K562 (cell line): Measurements from ENCODE around the gene LMO2. TPM values are rescaled to one million over a fixed set of nuclear protein-coding genes. Genes with fewer than 3 reads are reported as not detected.

ENCODE experiments used
- ATAC-seq: fragments of 200-7000 bp; cut with Tn5 transposase; 3 replicates; pipeline ENCODE4 v1.9.1; 2020; ENCODE audit warnings: moderate library complexity
- BruUV-seq: library from RNA; stranded (reverse); fragments of 400-500 nt; replicated peaks from 2 replicates; lab custom pipeline; 2021; lab: Mats Ljungman, UMichigan
- CTCF ChIA-PET: fragments of 300-600 bp; formaldehyde crosslinking; extraction: SDS; loops from one replicate; lab custom pipeline; 2021; ENCODE audit warnings: low intra/inter-chr PET ratio; lab: Yijun Ruan, JAX
- POLR2A ChIA-PET: fragments of 300-600, 350-650 bp; sonication (Branson Sonifier 250); formaldehyde crosslinking; extraction: SDS; loops from one replicate; lab custom pipeline; 2021; ENCODE audit warnings: antibody characterized with exemption, inconsistent platforms; lab: Yijun Ruan, JAX
- DNase-seq, 4 experiments: peaks; one replicate each; pipeline versions ENCODE4 v3.0.0 to v3.0.0-alpha.2; 2011 to 2018; ENCODE audit warnings: low spot score in 3 of 4, mixed read lengths in 3 of 4; ENCODE audit errors: extremely low read depth in 1 of 4
- FAIRE-seq: peaks from 2 replicates; lab custom pipeline; 2011; peaks lifted over from hg19 to GRCh38; lab: Jason Lieb, UNC
- H2AFZ ChIP-seq: 2 replicates; pipeline ENCODE4 v1.6.0; 2011; ENCODE audit warnings: low read depth, low read length, control low read depth, inconsistent platforms
- H3K27ac ChIP-seq: fragments of 200-600 bp; 3 replicates; pipeline ENCODE4 v1.8.0; 2011; ENCODE audit warnings: low read depth, mild to moderate bottlenecking, control low read depth, inconsistent platforms, low read length, moderate library complexity, mixed read lengths; ENCODE audit errors: extremely low read depth
- H3K27me3 ChIP-seq, 2 experiments: fragments of 300-600 bp in 1 of 2; 2 replicates in 1 of 2; 3 replicates in 1 of 2; pipeline versions ENCODE4 v1.6.0 to v1.8.0; 2011; ENCODE audit warnings: inconsistent platforms in 2 of 2, low read length in 2 of 2, mild to moderate bottlenecking in 1 of 2, mixed read lengths in 1 of 2, moderate library complexity in 1 of 2; ENCODE audit not compliant: control insufficient read depth in 2 of 2, insufficient read depth in 2 of 2
- H3K36me3 ChIP-seq: fragments of 300-600 bp; 3 replicates; pipeline ENCODE4 v1.8.0; 2011; ENCODE audit warnings: mild to moderate bottlenecking, low read length, inconsistent platforms; ENCODE audit not compliant: control insufficient read depth, insufficient read depth
- H3K4me1 ChIP-seq, 2 experiments: fragments of 200-600 bp in 1 of 2; replicated peaks in 1 of 2; 2 replicates in 1 of 2; 3 replicates in 1 of 2; pipeline versions ENCODE4 v1.5.1 to v1.8.0; 2011; ENCODE audit warnings: inconsistent platforms in 2 of 2, low read length in 2 of 2, mild to moderate bottlenecking in 1 of 2, mixed read lengths in 1 of 2, moderate library complexity in 1 of 2; ENCODE audit not compliant: control insufficient read depth in 2 of 2, insufficient read depth in 2 of 2
- H3K4me2 ChIP-seq: 2 replicates; pipeline ENCODE4 v1.6.1; 2011; ENCODE audit warnings: low read length, control low read depth, inconsistent platforms, mixed read lengths; ENCODE audit not compliant: insufficient read depth
- H3K4me3 ChIP-seq: fragments of 200-600 bp; sonication (generic), shearing (Covaris generic); 2 replicates; pipeline ENCODE4 v1.5.1; 2016; ENCODE audit warnings: control low read depth, inconsistent platforms
- H3K79me2 ChIP-seq: fragments of 200-600 bp; 3 replicates; pipeline ENCODE4 v1.8.0; 2011; ENCODE audit warnings: low read length, inconsistent platforms; ENCODE audit not compliant: control insufficient read depth, insufficient read depth
- H3K9ac ChIP-seq, 2 experiments: 2 replicates each; pipeline versions ENCODE4 v1.6.0 to v1.6.1; 2011; ENCODE audit warnings: low read depth in 2 of 2, low read length in 2 of 2, control low read depth in 1 of 2, inconsistent platforms in 1 of 2, mild to moderate bottlenecking in 1 of 2, mixed read lengths in 1 of 2; ENCODE audit not compliant: insufficient read depth in 1 of 2
- H3K9me1 ChIP-seq: one replicate; pipeline ENCODE4 v1.6.0; 2011; ENCODE audit warnings: inconsistent platforms, mild to moderate bottlenecking, low read length, moderate library complexity; ENCODE audit not compliant: control insufficient read depth, insufficient read depth
- H3K9me3 ChIP-seq: replicated peaks from 2 replicates; pipeline ENCODE4 v1.5.1; 2011; ENCODE audit warnings: low read depth, low read length, inconsistent platforms; ENCODE audit not compliant: control insufficient read depth, insufficient read depth
- H4K20me1 ChIP-seq: replicated peaks from 2 replicates; pipeline ENCODE4 v1.6.1; 2011; ENCODE audit warnings: low read length, inconsistent platforms, mixed read lengths; ENCODE audit not compliant: control insufficient read depth, insufficient read depth
- CBX5 ChIP-seq: IDR thresholded peaks from 2 replicates; pipeline ENCODE4 v1.6.1; 2014; ENCODE audit warnings: low read depth, borderline replicate concordance
- KDM1A ChIP-seq, 2 experiments: fragments of 450-650 bp; IDR thresholded peaks; 2 replicates each; pipeline ENCODE4 v1.6.1; 2016; ENCODE audit warnings: mild to moderate bottlenecking in 2 of 2
- KLF1 ChIP-seq: fragments of 450-650 bp; IDR thresholded peaks from 2 replicates; pipeline ENCODE4 v1.6.1; 2016; ENCODE audit warnings: missing genetic modification characterization, missing compliant biosample characterization
- ZNF77 ChIP-seq: fragments of 250-450 bp; sonication (Bioruptor Pico); IDR thresholded peaks from 2 replicates; pipeline ENCODE4 v1.5.0; 2020
- WGBS: fragments of 100-300 bp; shearing (Covaris generic); methylation state at CpG from one replicate; pipeline ENCODE4 v1.1.6; 2016; ENCODE audit warnings: low coverage, mixed read lengths; ENCODE audit not compliant: insufficient coverage; ENCODE audit errors: missing lambda C conversion rate; 5-methylcytosine and 5-hydroxymethylcytosine counted together
- in situ Hi-C: fragments of 300-500 bp; cut with MboI; formaldehyde crosslinking; loops from 4 replicates; pipeline ENCODE4 v1.15.0; 2018; ENCODE audit warnings: inconsistent platforms, mixed read lengths
- intact Hi-C: fragments of 100-400 bp; cut with micrococcal nuclease; formaldehyde crosslinking; loops from 2 replicates; pipeline ENCODE4 v1.14.2; 2022
- polyA plus RNA-seq, 8 experiments: library from polyadenylated mRNA; depleted of rRNA in 4 of 8; stranded (reverse) in 5 of 8; unstranded in 3 of 8; fragments of >200 nt; fragmentation: Nextera tagmentation in 2 of 8; fragmentation: Illumina TruSeq in 1 of 8; extraction: Ambion mirVana in 2 of 8; extraction: Trizol in 1 of 8; gene quantifications; 2 replicates each; pipeline versions ENCODE4 v1.2.1 to v1.2.3, GENCODE V29; 2011 to 2014; ENCODE audit warnings: inconsistent platforms in 1 of 8, missing spikeins in 1 of 8
- total RNA-seq, 7 experiments: library from RNA; depleted of rRNA in 6 of 7; stranded (reverse); fragments of >200 nt in 6 of 7; fragmentation: Illumina TruSeq in 2 of 7; extraction: Trizol in 2 of 7; gene quantifications; 2 replicates each; pipeline versions ENCODE4 v1.2.1 to v1.2.3, GENCODE V29; 2011 to 2021; ENCODE audit warnings: low replicate concordance in 1 of 7
- TF ChIP-seq, protein P1 (sequence below): sonication (generic); formaldehyde crosslinking; IDR thresholded peaks from 2 replicates; pipeline ENCODE4 v1.8.1; 2023; ENCODE audit warnings: mild to moderate bottlenecking, missing genetic modification reagents

The LMO2 gene
- total and polyA plus RNA-seq, 9 of the 15 experiments (the other 6 are each of a cell fraction or from before 2014, with no cell fraction given): 6.9 to 126 (median 91.5) TPM

DNA sequence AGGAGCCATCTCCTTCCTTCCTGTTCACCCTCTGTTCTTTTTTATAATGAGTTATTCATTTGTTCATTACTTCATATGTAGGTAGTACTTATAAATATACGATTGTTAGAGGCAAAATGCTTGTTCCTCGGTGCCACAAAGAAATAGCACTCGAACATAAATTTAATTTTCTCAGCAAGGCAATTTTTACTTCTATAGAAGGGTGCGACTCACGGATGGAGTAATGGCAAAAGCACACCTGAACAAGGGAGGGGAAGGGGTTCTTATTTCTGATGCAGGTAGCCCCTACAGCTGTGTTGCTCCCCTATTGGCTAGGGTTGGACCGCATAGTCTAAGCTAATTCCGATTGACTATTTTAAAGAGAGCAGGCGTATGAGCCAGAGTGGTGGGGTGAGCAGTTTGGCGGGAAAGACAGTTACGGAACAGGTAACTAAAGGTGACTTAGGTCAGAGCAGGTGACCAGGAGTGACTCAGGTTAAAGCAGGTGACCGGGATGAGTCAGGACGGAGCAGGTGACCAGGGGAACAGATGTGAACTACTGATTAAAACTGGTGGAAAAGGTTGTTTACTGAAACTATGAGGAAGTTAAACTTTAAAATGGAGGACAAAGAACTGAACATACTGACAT, 40.0 kb upstream of the LMO2 start (continued):
- TF ChIP-seq, protein P1, sequence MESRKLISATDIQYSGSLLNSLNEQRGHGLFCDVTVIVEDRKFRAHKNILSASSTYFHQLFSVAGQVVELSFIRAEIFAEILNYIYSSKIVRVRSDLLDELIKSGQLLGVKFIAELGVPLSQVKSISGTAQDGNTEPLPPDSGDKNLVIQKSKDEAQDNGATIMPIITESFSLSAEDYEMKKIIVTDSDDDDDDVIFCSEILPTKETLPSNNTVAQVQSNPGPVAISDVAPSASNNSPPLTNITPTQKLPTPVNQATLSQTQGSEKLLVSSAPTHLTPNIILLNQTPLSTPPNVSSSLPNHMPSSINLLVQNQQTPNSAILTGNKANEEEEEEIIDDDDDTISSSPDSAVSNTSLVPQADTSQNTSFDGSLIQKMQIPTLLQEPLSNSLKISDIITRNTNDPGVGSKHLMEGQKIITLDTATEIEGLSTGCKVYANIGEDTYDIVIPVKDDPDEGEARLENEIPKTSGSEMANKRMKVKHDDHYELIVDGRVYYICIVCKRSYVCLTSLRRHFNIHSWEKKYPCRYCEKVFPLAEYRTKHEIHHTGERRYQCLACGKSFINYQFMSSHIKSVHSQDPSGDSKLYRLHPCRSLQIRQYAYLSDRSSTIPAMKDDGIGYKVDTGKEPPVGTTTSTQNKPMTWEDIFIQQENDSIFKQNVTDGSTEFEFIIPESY (CRISPR knock-in tag): peak; percentile 88
- peak; percentile 43; the same call in 1 of the 2 replicates for TF ChIP-seq CBX5

DNA sequence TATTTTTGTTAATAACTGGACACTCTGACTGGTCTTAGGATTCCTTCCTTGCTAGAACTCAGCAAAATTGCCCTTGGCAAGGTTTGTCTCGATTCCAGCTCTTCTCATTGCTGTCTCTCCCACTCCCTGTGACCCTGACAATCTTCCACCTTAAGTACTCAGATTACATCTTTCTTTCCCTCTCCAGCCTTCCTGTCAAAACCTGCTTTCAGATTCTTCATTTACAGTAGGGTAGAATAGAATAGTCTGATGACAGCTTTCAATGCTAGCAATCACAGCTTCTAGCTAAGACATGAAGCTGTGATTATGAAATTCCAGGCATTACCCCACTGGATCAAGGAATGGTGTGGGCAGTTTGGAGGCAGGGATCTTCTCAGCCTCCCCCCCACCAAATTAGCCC, 39.2 kb upstream of the LMO2 start:
- Histone ChIP-seq H3K9me3 (peaks cover 17% of the 10 kb centered on the region), H3K36me3 (no peaks in the 10 kb centered on the region), H3K79me2 (no peaks in the 10 kb centered on the region; the same call in 2 of the 3 replicates), H3K27me3 (no peaks in the 10 kb centered on the region), H4K20me1 (no peaks in the 10 kb centered on the region), H3K4me3 (no peak overlapping the region), H3K9ac (no peak overlapping the region), H3K9me1 (no peaks in the 10 kb centered on the region), H3K4me1 (peaks cover 12 to 54% of the 10 kb centered on the region in 2 experiments; a peak in 4 of 5 replicates), H3K4me2 (no peak overlapping the region), H3K27ac (no peak overlapping the region), H2AFZ (0 out of 2 replicates have a peak overlapping the region, but pooled peaks have one; percentile 84)
- in situ Hi-C loops: no loop called here
- ChIA-PET CTCF (no interaction called here), POLR2A (interaction anchor here (1.1 to 1.5 kb wide), 2 partner anchors 10 to 22 kb away, joined by 3 read pairs; no protein-coding TSS in a partner anchor)
- no peak for FAIRE-seq
- 87% methylated on average over 1 of the region's 1 CpG for WGBS
- no peak for TF ChIP-seq ZNF77 (CRISPR knock-in tag)
- TF ChIP-seq KDM1A (IDR thresholded peaks at IDR 0.05): peak in 1 of 2 experiments; percentile 22; a peak in 1 of 4 replicates
- TF ChIP-seq KLF1: no peak
- no TSS peak for BruUV-seq
- no peak for ATAC-seq
- intact Hi-C loops: no loop called here
- DNase-seq: no peak
